Measurements from ENCODE around the gene PLEKHA1.

Gene PLEKHA1

GRCh38 chr10:122461729-122462532 lies 87.4 kb downstream of the PLEKHA1 start:
- DNase-seq (ENCODE audit: low read depth in 2 of 2), result no peak

- no peak for DNase-seq (ENCODE audit: low read depth in 2 of 2)
Measured at GRCh38 chr10:122462533-122463465, 88.3 kb downstream of the PLEKHA1 start.

GRCh38 chr10:122463466-122464249 lies 89.2 kb downstream of the PLEKHA1 start:
- no peak for DNase-seq (ENCODE audit: low read depth in 2 of 2)

GRCh38 chr10:122464250-122464510 lies 89.7 kb downstream of the PLEKHA1 start:
- DNase-seq (ENCODE audit: low read depth in 2 of 2), result no peak

- no peak for DNase-seq (ENCODE audit: low read depth in 2 of 2)
Measured at GRCh38 chr10:122464586-122464985, 90.1 kb downstream of the PLEKHA1 start.

- DNase-seq (ENCODE audit: low read depth in 2 of 2), result no peak
Measured at GRCh38 chr10:122465401-122466040, 91.0 kb downstream of the PLEKHA1 start.

- DNase-seq (ENCODE audit: low read depth in 2 of 2), result no peak
Measured at GRCh38 chr10:122466951-122467381, 92.5 kb downstream of the PLEKHA1 start.

- DNase-seq (ENCODE audit: low read depth in 2 of 2), result no peak
Measured at GRCh38 chr10:122467701-122468100, 93.2 kb downstream of the PLEKHA1 start.

GRCh38 chr10:122468307-122468925 lies 93.9 kb downstream of the PLEKHA1 start:
- no peak for DNase-seq (ENCODE audit: low read depth in 2 of 2)

GRCh38 chr10:122468926-122469781 lies 94.6 kb downstream of the PLEKHA1 start:
- no peak for DNase-seq (ENCODE audit: low read depth in 2 of 2)

GRCh38 chr10:122469848-122470247 lies 95.3 kb downstream of the PLEKHA1 start:
- DNase-seq (ENCODE audit: low read depth in 2 of 2), result no peak

GRCh38 chr10:122471531-122472177 lies 97.1 kb downstream of the PLEKHA1 start:
- no peak for DNase-seq (ENCODE audit: low read depth in 2 of 2)

- DNase-seq (ENCODE audit: low read depth in 2 of 2), result no peak
Measured at GRCh38 chr10:122473116-122473515, 98.6 kb downstream of the PLEKHA1 start.

- no peak for DNase-seq (ENCODE audit: low read depth in 2 of 2)
Measured at GRCh38 chr10:122474131-122474818, 99.8 kb downstream of the PLEKHA1 start.

GRCh38 chr10:122475100-122475499 lies 100.6 kb downstream of the PLEKHA1 start:
- DNase-seq (ENCODE audit: low read depth in 2 of 2), result no peak

- no peak for DNase-seq (ENCODE audit: low read depth in 2 of 2)
Measured at GRCh38 chr10:122475591-122476332, 101.3 kb downstream of the PLEKHA1 start.

GRCh38 chr10:122476333-122476695 lies 101.8 kb downstream of the PLEKHA1 start:
- DNase-seq (ENCODE audit: low read depth in 2 of 2), result no peak

- DNase-seq (ENCODE audit: low read depth in 2 of 2), result no peak
Measured at GRCh38 chr10:122477436-122477835, 102.9 kb downstream of the PLEKHA1 start.
